ENCODE results near the gene FBXL16.

The FBXL16 gene

DNA sequence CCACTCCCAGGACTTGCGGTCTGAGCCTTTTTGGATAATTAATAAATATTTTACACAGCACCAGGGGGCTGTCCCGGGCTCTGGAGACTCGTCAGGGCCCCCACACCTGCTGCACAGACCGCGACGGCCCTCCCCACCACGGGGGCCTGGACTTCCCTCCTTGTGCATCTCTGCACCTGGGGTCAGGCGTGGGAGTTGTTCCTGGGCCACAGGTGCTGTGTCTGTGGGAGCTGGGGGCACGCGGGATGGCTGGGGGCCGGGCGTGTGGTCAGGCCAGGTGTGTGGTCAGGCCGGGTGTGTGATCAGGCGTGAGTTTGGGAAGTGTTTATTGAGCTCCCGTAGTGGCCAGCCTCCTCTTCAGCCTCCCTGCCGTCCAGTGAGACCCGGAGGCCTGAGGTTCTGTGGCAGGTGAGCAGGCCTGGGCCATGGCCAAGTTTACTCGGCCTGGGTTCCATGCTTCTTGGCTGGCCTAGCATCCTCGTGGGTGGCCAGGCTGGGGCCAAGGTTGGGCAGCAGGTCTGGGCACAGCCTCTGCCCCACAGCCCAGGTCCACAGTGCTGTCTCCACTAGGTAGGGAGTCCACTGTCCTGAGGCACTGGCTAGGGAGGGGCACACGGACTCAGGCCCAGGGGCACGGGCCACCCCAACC lies 27.3 kb downstream of the FBXL16 start:
- DNase-seq (ENCODE audit: low read depth in 2 of 2): no peak

DNA sequence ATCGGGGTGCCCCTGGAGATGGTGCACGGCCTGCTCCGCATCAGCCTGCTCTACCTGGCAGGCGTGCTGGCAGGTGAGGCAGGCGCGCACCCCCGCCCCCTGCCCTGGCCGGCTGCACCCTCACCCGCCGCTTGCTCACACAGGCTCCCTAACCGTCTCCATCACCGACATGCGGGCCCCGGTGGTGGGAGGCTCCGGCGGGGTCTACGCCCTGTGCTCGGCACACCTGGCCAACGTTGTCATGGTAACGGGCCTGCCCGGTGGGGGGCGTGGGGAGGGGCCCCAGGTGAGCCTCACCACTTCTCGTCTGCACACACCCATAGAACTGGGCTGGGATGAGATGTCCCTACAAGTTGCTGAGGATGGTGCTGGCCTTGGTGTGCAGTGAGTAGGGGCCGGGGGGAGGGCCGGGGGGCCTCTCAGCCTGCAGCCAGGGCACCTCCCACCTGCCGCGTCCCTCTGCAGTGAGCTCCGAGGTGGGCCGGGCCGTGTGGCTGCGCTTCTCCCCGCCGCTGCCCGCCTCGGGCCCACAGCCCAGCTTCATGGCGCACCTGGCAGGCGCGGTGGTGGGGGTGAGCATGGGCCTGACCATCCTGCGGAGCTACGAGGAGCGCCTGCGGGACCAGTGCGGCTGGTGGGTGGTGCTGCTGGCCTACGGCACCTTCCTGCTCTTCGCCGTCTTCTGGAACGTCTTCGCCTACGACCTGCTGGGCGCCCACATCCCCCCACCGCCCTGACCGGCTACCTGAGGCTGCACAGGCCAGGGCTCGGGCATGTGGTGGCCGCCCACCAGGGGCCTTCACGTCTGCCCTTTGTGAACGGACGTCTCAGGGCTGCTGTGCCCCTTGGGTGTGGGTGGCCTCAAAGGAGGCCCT lies 28.0 kb downstream of the FBXL16 start:
- no peak for DNase-seq (ENCODE audit: low read depth in 2 of 2)

DNA sequence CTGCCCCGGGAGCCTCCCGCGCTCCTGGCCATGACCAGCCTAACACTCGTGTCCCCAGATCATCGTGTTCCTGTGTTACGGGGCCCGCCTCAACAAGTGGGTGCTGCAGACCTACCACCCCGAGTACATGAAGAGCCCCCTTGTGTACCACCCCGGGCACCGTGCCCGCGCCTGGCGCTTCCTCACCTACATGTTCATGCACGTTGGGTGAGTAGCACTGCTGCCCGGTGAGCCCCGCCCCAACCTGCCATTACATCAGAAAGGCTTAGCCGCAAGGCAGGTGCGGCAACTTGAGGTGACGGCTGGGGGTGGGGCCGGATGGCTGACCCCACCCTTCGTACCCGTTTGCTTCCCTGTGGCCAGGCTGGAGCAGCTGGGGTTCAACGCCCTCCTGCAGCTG lies 28.7 kb downstream of the FBXL16 start:
- DNase-seq (ENCODE audit: low read depth in 2 of 2): no peak

DNA sequence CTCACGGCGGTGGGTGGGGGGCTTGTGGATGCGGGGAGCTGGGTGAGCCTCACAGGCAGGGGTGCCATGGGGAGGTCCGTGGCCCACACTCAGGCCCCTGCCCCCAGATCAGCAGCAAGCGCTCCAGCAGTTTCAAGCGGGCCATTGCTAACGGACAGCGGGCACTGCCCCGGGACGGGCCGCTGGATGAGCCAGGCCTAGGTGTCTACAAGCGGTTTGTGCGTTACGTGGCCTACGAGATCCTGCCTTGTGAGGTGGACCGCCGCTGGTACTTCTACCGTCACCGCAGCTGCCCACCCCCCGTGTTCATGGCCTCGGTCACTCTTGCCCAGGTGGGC lies 29.1 kb downstream of the FBXL16 start:
- no peak for DNase-seq (ENCODE audit: low read depth in 2 of 2)

DNA sequence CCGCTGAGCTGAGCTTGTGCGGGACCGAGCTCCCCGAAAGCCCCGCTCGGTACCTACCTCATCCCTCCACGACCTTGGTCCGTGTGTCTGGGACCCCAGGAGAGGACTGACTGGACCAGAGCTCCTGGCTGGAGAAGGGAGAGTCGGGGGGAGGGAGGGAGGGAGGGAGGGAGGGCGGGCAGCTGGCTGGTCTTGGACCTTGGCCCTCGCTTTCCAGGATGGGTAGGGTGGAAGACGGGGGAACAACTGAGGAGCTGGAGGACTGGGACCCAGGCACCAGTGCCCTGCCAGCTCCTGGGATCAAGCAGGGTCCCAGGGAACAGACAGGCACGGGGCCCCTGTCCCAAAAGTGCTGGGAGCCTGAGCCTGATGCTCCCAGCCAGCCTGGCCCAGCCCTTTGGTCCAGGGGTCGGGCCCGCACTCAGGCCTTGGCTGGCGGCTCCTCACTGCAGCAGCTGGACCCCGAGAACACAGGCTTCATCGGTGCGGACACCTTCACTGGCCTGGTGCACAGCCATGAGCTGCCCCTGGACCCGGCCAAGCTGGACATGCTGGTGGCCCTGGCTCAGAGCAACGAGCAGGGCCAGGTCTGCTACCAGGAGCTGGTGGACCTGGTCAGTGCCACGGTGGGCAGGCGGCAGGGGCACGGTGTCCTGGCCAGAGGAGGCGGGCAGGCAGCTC lies 29.6 kb downstream of the FBXL16 start:
- DNase-seq (ENCODE audit: low read depth in 2 of 2): no peak

DNA sequence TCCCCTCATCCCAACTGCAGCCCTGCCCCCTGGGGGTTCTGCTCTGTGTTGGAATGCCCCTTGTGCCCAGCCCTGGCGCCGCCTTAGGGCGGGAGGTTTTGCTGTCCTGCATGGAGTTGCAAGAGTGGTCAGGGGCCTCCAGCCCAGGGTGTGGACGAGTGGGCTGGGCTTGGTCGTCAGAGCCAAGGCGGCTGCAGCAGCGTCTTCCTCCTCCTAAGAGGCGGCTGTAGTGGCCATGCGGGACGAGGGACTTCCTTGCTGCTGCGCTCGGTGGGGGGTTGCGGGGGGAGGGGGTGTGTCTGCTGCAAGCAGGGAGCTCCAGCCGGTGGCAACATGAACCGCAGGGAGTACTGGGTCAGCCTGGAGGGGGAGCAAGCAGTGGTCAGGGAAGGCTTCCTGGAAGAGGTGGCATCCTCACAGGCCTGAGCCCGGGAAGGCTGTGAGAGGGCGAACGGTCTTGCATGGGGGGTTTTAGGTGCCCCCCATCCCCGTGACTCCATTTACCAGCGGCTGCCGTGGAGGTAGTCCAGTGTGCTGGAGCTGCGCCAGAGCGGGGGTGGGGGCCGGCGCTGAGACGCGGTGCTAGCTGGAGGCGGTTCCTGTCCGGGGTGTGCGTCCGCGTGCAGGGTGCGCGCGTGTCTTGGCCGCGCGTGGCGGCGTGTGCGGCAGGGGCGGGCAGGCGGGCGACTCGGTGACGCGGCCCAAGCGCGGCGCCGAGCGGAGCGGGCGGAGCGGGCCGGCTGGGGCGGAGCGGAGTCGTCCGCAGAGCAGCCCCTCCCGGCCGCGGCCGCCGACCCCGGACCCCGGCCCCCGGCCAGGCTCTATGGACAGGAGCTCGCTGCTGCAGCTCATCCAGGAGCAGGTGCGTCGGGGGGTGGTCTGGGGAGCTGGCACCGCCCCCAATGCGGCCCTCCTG lies 30.4 kb downstream of the FBXL16 start, which contains the start of gene RHBDL1:
RHBDL1 (plus strand) TSS at position 704 of the 916 bp plus-strand sequence; CDS start at position 824, 120 bp downstream.
- no peak for DNase-seq (ENCODE audit: low read depth in 2 of 2)

DNA sequence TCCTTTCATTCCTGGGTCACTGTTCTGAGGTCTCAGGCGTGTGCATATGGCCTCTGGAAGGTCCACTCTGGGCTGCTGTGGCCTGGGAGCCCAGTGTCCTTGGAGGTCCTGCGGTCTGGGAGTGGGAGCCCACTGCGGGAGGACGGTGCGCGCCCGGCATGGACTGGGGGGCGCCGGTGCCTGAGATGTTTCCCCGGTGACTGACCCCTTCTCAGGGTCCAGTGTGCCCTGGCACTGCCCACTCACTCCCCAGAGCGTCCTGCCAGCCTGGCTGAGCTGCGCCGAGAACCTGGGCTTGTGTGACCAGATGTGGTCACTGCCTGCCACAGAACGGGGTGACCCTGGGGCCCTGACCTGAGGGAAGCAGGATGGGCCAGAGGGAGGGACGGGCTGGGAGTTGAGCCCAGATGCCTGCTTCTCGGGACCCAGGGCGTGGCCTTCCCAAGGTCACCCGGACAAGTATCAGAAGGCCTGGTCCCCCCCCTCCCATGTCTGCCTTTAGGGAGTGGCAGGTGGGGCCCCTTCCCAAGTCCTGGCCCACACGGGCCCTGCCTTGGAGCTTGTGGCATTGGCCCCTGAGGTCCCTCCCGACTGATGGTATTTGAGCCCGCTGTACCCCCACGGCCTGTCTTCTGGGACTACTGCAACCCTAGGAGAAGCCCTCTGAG lies 31.3 kb downstream of the FBXL16 start:
- DNase-seq (ENCODE audit: low read depth in 2 of 2): no peak

DNA sequence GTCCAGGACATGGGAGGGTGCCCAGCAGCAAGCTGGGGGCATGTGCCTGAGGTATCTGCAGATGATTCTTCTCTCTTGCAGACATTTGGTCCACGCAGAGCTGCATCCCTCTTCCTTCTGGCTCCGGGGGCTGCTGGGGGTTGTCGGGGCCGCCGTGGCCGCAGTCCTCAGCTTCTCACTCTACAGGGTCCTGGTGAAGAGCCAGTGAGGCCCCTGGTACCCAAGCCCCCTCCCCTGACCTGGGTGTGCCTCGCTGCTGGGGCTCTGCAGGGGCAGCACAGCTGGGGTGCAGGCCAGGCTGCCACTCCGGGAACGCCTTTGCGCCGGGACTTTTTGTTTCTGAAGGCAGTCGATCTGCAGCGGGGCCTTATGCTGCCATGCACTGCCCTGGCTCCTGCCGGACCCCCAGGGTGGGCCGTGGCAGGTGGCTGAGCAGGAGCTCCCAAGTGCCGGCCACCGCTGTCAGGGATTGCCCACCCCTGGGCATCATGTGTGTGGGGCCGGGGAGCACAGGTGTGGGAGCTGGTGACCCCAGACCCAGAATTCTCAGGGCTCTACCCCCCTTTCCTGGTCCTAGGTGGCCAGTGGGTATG lies 32.1 kb downstream of the FBXL16 start:
- no peak for DNase-seq (ENCODE audit: low read depth in 2 of 2)

DNA sequence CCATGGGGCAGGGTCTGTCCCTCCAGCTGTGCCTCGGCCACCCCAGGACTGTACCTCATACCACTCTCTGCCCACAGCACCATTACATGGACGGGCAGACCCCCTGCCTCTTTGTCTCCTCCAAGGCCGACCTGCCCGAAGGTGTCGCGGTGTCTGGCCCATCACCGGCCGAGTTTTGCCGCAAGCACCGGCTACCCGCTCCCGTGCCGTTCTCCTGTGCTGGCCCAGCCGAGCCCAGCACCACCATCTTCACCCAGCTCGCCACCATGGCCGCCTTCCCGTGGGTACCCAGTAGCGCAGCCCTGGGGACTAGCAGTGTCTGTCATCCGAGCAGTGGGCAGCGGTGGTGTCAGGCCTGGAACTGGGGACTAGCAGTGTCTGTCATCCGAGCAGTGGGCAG lies 32.8 kb downstream of the FBXL16 start:
- DNase-seq (ENCODE audit: low read depth in 2 of 2): no peak

DNA sequence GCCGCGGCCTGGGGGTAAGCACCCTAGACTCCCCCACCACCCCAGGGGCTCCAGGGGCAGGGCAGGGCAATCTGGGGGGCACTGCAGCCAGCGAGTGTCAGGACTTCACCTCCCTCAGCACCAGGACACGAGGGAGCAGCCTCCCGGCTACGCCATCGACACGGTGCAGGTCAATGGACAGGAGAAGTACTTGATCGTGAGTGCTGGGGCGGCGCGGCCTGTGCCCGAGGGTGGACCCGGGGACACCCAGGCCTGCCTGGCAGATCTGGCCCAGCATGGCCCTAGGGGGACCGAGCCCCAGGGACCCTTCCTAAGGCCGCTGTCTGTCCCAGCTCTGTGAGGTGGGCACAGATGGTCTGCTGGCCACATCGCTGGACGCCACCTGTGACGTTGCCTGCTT lies 33.2 kb downstream of the FBXL16 start:
- DNase-seq (ENCODE audit: low read depth in 2 of 2): no peak

DNA sequence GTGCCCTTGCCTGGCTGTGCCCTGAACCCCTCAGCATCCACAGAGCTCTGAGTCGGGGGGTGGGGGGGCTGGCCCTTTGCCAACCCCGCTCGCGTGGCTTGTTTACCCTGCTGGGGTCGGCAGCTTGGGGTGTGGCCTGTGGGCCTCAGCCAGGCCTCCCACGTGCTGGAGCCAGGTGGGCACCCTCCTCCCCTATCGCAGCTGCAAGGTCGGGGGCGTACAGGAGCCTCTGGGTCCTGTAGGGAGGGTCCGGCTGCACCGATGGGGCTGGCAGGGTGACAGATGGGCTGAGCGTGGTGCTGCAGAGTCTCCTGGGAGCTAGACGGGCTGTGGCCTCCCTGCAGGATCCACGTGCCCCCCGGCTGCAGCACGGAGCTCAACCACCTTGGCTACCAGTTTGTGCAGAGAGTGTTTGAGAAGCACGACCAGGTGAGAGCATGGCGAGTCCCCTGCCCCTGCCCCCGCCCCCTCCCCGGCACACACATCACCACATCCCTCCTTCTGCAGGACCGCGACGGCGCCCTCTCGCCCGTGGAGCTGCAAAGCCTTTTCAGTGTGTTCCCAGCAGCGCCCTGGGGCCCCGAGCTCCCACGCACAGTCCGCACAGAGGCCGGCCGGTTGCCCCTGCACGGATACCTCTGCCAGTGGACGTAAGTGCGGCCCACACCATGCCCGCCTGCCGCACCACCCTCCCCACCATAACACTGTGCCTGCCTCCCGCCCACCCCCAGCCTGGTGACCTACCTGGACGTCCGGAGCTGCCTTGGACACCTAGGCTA lies 34.1 kb downstream of the FBXL16 start:
- DNase-seq (ENCODE audit: low read depth in 2 of 2): no peak

DNA sequence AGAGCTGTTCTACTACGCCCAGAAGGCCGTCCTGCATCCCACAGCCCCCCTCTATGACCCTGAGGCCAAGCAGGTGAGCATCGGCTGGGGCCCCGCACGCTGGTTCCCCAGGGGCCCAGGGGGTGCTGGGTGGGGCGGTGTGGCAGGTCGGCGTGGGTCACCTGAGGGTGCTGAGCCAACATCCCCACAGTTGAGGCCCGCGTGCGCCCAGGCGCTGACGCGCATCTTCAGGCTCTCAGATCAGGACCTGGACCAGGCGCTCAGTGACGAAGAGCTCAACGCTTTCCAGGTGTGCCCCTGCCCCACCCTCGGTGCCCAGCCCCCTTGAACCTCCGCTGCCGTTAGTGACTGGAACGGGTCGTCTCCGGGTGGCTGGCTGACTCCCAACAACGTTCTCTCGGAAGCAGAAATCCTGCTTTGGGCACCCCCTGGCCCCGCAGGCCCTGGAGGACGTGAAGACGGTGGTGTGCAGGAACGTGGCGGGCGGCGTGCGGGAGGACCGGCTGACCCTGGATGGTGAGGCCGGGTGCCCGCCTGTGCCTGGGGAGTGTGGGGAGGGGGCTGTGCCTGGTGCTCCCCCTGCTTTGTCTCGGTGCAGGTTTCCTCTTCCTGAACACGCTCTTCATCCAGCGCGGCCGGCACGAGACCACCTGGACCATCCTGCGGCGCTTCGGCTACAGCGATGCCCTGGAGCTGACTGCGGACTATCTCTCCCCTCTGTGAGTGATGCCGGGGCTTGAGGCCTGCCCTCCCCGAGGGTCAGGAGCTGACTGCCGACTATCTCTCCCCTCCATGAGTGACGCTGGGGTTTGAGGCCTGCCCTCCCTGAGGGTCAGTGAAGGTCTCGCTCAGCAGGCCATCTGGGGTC lies 34.9 kb downstream of the FBXL16 start:
- no peak for DNase-seq (ENCODE audit: low read depth in 2 of 2)

DNA sequence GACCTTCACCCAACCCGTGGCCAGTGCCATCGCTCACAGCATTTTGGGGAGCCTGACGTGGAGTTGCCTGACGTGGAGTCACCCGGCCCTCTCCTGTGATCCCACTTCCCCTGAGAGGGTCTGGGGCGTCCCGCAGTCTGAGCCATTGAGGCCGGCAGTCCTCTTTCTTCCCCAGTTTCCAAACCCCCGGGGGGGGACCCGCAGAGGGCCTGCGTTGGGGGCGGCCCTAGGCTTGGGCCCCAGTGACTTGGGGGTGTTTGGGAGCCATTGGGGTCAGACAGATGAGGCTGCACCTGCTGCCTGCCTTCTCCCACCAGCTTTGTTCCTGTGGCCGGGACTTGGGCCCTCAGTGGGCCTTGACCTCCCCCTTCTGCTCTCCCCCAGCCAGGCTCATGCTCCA lies 35.9 kb downstream of the FBXL16 start:
- no peak for DNase-seq (ENCODE audit: low read depth in 2 of 2)

DNA sequence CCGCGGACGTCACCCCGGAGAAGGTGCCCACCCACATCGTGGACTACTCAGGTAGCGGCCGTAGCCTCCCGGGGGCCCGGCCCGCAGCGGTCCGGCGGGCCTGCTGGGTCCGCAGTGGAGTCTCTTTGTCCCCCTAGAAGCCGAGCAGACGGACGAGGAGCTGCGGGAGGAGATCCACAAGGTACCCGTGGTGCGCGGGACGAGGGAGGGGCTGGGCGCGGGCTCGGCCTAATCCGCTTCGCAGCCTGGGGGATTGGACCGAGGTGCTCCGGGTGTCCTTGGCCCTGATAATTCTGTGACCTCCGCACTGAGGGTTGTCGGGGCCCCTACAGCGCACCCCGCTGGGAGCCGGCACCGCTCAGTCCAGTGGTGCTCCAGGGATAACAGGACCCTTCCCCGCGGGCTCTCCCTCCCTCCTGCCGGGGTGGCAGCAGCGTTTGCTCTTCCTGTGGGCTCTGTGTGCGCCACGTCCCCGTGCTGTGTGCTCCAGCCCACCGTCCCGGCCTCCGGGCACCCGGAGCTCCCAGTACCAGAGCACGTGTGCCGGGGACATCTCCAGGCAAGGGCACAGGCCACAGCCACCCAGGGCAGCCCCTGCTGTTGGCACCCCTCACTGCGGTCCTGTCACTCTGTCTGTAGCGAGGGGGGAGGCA lies 37.0 kb downstream of the FBXL16 start:
- DNase-seq (ENCODE audit: low read depth in 2 of 2): no peak

DNA sequence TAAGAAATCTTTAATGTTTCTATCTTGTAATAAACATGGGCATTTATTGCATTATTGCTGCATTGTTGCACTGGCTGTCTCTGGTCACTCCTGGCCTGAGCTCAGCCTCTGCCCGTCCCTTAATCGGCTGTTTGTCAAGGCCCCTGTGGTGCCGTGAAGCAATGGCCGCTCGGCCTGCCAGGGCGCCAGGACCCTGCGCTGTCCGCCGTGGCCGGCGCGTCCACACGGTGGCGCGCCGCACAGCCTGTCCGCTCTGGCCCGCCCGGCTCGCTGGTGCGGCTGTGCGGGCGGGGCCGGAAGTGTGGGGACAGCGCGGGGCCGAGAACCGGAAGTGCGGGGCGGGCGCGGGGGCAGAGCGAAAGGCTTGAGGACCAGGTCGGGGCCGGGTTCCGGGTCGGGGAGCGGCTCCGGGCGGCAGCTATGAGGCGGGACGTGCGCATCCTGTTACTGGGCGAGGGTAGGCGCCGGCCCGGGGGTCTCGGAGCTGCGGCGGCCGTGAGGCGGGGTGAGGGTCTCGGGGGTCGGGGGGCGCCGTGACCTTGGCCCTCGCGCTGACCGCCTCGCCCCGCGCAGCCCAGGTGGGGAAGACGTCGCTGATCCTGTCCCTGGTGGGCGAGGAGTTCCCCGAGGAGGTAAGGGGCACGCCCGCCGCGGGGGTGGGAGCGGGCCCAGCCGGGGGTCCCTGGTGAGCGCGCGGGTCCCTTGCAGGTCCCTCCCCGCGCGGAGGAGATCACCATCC lies 37.7 kb downstream of the FBXL16 start, which contains the start of gene RHOT2:
RHOT2 (plus strand) TSS at position 353 of the 739 bp plus-strand sequence; CDS start at position 421, 68 bp downstream.
- peak; percentile 78 to 88 for DNase-seq (ENCODE audit: low read depth in 2 of 2)

DNA sequence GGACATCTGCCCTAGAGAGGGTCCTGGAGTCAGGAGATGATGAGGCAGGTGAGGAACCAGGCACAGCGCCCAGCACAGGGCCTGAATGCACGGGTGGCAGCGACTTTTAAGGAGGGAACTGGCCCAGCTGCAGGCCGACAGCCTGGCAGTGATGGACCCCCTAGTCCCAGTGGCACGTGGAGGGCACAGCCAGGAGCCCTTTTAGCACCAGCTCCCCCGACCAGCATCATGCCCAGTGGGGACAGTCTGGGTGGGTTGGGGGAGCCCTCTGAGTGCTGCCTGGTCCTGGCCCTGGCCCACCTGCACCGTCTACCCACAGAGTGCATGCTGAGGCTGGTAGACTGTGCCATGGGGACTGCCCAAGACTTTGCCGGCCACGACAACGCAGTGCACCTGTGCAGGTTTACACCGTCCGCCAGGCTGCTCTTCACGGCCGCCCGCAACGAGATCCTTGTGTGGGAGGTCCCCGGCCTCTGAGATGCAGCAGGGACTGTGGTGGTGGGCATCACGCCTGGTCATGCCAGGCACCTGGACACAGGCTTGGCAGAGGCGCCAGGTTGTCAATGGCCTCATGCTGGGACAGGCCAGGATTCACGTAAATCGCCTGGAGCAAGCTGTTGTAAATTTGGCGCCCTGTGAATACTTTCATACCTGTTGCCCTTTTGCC lies 38.4 kb downstream of the FBXL16 start:
- DNase-seq (ENCODE audit: low read depth in 2 of 2): no peak

DNA sequence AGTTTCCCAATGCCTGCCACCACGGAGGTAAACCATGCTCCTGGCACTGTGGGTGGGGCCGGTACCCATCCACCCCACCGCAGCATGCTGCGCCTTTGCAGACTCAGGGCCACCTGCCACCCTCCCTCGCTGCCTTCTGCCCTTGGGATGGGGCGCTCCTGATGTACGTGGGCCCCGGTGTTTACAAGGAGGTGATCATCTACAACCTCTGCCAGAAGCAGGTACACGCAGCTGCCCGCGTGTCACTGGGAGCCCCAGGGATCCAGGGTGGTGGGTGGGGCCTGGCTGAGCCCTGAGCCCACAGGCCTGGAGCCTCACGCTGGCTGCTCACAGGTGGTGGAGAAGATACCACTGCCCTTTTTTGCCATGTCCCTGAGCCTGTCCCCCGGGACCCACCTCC lies 39.0 kb downstream of the FBXL16 start:
- DNase-seq (ENCODE audit: low read depth in 2 of 2): no peak

Measured in stimulated activated CD8-positive, alpha-beta memory T cell treated with anti-CD3 and anti-CD28 coated beads, Interleukin-15, amount 100 ng/mL, for 4 hours (primary cell).